ENCODE results near the gene CEMP1.

DNA sequence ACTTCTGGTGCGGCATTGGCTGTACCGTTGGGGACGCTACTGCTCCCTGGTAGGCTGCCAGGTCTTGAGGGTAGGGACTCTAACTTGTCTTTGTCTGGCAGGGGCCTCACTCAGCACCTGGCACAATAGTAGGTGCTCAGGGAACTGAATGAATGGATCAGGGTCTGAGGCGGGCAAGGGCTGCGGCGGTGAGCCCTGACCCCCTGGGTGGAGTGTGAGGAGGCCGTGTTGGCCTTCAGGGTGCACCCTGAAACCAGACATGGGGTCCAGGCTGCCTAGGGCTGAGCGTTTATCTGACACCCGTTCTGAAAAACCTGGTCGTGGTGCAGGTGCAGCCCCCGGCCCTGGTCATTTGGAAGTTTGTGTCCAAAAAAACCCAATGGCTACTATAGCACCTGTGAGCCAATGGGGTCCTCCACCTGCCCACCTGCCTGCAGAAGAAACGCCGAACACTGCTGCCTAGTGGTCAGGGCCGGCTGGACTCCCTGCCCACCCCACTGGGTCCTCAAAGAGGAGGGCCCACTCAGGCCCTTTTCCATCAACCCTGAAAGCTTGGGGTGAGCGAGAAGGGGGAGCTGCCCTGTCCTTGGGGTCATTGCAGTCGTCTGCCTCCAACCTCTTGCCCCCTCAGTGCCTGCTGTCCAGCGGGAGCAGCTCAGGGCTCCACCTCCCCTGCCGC lies 22.3 kb downstream of the CEMP1 start:
- TF ChIP-seq, protein P1, sequence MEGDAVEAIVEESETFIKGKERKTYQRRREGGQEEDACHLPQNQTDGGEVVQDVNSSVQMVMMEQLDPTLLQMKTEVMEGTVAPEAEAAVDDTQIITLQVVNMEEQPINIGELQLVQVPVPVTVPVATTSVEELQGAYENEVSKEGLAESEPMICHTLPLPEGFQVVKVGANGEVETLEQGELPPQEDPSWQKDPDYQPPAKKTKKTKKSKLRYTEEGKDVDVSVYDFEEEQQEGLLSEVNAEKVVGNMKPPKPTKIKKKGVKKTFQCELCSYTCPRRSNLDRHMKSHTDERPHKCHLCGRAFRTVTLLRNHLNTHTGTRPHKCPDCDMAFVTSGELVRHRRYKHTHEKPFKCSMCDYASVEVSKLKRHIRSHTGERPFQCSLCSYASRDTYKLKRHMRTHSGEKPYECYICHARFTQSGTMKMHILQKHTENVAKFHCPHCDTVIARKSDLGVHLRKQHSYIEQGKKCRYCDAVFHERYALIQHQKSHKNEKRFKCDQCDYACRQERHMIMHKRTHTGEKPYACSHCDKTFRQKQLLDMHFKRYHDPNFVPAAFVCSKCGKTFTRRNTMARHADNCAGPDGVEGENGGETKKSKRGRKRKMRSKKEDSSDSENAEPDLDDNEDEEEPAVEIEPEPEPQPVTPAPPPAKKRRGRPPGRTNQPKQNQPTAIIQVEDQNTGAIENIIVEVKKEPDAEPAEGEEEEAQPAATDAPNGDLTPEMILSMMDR (IDR thresholded peaks at IDR 0.05), result no peak
- no peak for TF ChIP-seq POLR2AphosphoS5 (IDR thresholded peaks at IDR 0.05; ENCODE audit: low read depth, low read length)
- TF ChIP-seq, protein P2, sequence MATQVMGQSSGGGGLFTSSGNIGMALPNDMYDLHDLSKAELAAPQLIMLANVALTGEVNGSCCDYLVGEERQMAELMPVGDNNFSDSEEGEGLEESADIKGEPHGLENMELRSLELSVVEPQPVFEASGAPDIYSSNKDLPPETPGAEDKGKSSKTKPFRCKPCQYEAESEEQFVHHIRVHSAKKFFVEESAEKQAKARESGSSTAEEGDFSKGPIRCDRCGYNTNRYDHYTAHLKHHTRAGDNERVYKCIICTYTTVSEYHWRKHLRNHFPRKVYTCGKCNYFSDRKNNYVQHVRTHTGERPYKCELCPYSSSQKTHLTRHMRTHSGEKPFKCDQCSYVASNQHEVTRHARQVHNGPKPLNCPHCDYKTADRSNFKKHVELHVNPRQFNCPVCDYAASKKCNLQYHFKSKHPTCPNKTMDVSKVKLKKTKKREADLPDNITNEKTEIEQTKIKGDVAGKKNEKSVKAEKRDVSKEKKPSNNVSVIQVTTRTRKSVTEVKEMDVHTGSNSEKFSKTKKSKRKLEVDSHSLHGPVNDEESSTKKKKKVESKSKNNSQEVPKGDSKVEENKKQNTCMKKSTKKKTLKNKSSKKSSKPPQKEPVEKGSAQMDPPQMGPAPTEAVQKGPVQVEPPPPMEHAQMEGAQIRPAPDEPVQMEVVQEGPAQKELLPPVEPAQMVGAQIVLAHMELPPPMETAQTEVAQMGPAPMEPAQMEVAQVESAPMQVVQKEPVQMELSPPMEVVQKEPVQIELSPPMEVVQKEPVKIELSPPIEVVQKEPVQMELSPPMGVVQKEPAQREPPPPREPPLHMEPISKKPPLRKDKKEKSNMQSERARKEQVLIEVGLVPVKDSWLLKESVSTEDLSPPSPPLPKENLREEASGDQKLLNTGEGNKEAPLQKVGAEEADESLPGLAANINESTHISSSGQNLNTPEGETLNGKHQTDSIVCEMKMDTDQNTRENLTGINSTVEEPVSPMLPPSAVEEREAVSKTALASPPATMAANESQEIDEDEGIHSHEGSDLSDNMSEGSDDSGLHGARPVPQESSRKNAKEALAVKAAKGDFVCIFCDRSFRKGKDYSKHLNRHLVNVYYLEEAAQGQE (IDR thresholded peaks at IDR 0.05; ENCODE audit: insufficient read depth in 1 of 2, low read depth in 2 of 2, low read length in 1 of 2), result no peak
- TF ChIP-seq TCF7L2 (IDR thresholded peaks at IDR 0.05; ENCODE audit: low read depth, low read length), result no peak

Data from Panc1 (cell line).